Measurements from ENCODE around the gene FXYD2.

The FXYD2 gene

GRCh38 chr11:117770061-117770460 lies 54.5 kb downstream of the FXYD2 start:
- DNase-seq (ENCODE audit: low read depth in 2 of 2, low spot score in 1 of 2): no peak

Data from stimulated activated CD8-positive, alpha-beta memory T cell treated with anti-CD3 and anti-CD28 coated beads, Interleukin-4, amount 100 ng/mL, for 1 hour (primary cell).